GM12878 (cell line): ENCODE measurements around the gene SERPINE2. TPM values are rescaled to one million over a fixed set of nuclear protein-coding genes. Genes with fewer than 3 reads are reported as not detected.

Experiments
- ATAC-seq: fragments of 200-7000 bp; cut with Tn5 transposase; 3 replicates; pipeline ENCODE4 v1.9.1; 2020; ENCODE audit warnings: mild to moderate bottlenecking, moderate library complexity
- BruUV-seq: library from RNA; stranded (reverse); fragments of 400-500 nt; replicated peaks from 2 replicates; lab custom pipeline; 2021; lab: Mats Ljungman, UMichigan
- CTCF ChIA-PET: fragments of 300-600 bp; sonication (Branson Sonifier 250); formaldehyde crosslinking; extraction: SDS; loops from one replicate; lab custom pipeline; 2021; ENCODE audit warnings: inconsistent platforms; lab: Yijun Ruan, JAX
- POLR2A ChIA-PET: fragments of 350-600 bp; formaldehyde crosslinking; extraction: SDS; loops from one replicate; lab custom pipeline; 2021; ENCODE audit warnings: inconsistent platforms; lab: Charles Lee
- RAD21 ChIA-PET: fragments of 300-600 bp; sonication (Branson Sonifier 250); formaldehyde crosslinking; loops from one replicate; lab custom pipeline; 2023; ENCODE audit warnings: antibody characterized with exemption; ENCODE audit not compliant: unreplicated experiment; lab: Charles Lee
- SMC1A ChIA-PET: fragments of 300-600 bp; sonication (Branson Sonifier 250); formaldehyde crosslinking; loops from one replicate; lab custom pipeline; 2023; ENCODE audit not compliant: unreplicated experiment, uncharacterized antibody; lab: Charles Lee
- DNase-seq: peaks from one replicate; pipeline ENCODE4 v3.0.0-alpha.2; 2011; ENCODE audit warnings: low read depth, low spot score
- FAIRE-seq: peaks from 3 replicates; lab custom pipeline; 2011; peaks lifted over from hg19 to GRCh38; lab: Jason Lieb, UNC
- H2AFZ ChIP-seq: 2 replicates; pipeline ENCODE4 v1.6.0; 2011; ENCODE audit warnings: low read depth, low read length, control low read depth; ENCODE audit not compliant: control insufficient read depth
- H3K27ac ChIP-seq: 2 replicates; pipeline ENCODE4 v1.5.1; 2011; ENCODE audit warnings: control low read depth; ENCODE audit not compliant: control insufficient read depth, insufficient read depth
- H3K27me3 ChIP-seq, 2 experiments: replicated peaks in 1 of 2; 2 replicates each; pipeline versions ENCODE4 v1.6.0 to v1.6.1; 2011; ENCODE audit warnings: low read length in 1 of 2; ENCODE audit not compliant: control insufficient read depth in 2 of 2, insufficient read depth in 2 of 2
- H3K36me3 ChIP-seq, 2 experiments: 2 replicates each; pipeline ENCODE4 v1.5.1; 2011; ENCODE audit warnings: low read length in 1 of 2; ENCODE audit not compliant: control insufficient read depth in 2 of 2, insufficient read depth in 2 of 2
- H3K4me1 ChIP-seq: 2 replicates; pipeline ENCODE4 v1.6.1; 2011; ENCODE audit warnings: mild to moderate bottlenecking, low read length, moderate library complexity, mixed read lengths; ENCODE audit not compliant: control insufficient read depth, insufficient read depth
- H3K4me2 ChIP-seq: 2 replicates; pipeline ENCODE4 v1.6.0; 2011; ENCODE audit warnings: control low read depth; ENCODE audit not compliant: control insufficient read depth, insufficient read depth
- H3K4me3 ChIP-seq: fragments of 200-600 bp; sonication (generic); 2 replicates; pipeline ENCODE4 v1.5.1; 2016
- H3K79me2 ChIP-seq: 2 replicates; pipeline ENCODE4 v1.6.0; 2011; ENCODE audit warnings: low read length; ENCODE audit not compliant: control insufficient read depth, insufficient read depth
- H3K9ac ChIP-seq: 2 replicates; pipeline ENCODE4 v1.8.0; 2011; ENCODE audit warnings: low read length, control low read depth, mixed read lengths; ENCODE audit not compliant: control insufficient read depth, insufficient read depth
- H3K9me3 ChIP-seq: replicated peaks from 3 replicates; pipeline ENCODE4 v1.5.1; 2011; ENCODE audit warnings: mild to moderate bottlenecking, low read length; ENCODE audit not compliant: control insufficient read depth, insufficient read depth
- H4K20me1 ChIP-seq: 2 replicates; pipeline ENCODE4 v1.6.0; 2011; ENCODE audit not compliant: control insufficient read depth, insufficient read depth
- ATF2 ChIP-seq: IDR thresholded peaks from 2 replicates; pipeline ENCODE4 v1.6.1; 2012; ENCODE audit warnings: low read length, inconsistent platforms
- ATF3 ChIP-seq: IDR thresholded peaks from 2 replicates; pipeline ENCODE4 v1.6.1; 2011; ENCODE audit warnings: low read depth, mild to moderate bottlenecking, low read length, moderate library complexity, borderline replicate concordance; ENCODE audit errors: extremely low read depth
- BMI1 ChIP-seq: fragments of 450-650 bp; IDR thresholded peaks from 2 replicates; pipeline ENCODE4 v1.6.1; 2016; ENCODE audit warnings: mild to moderate bottlenecking, moderate library complexity, borderline replicate concordance
- CBX3 ChIP-seq: fragments of 200-600 bp; sonication (generic); IDR thresholded peaks from 2 replicates; pipeline ENCODE4 v1.6.1; 2016; ENCODE audit warnings: low read depth, borderline replicate concordance
- CBX5 ChIP-seq: sonication (generic); IDR thresholded peaks from 2 replicates; pipeline ENCODE4 v1.6.1; 2016; ENCODE audit warnings: low read depth, moderate library complexity, mild to moderate bottlenecking, inconsistent platforms
- CHD4 ChIP-seq: fragments of 200-600 bp; sonication (generic); IDR thresholded peaks from 2 replicates; pipeline ENCODE4 v1.6.1; 2016; ENCODE audit warnings: mild to moderate bottlenecking
- FOXK2 ChIP-seq: fragments of 450-650 bp; IDR thresholded peaks from 2 replicates; pipeline ENCODE4 v1.6.1; 2017; ENCODE audit warnings: mild to moderate bottlenecking, moderate library complexity
- HDAC2 ChIP-seq: fragments of 200-600 bp; sonication (generic); IDR thresholded peaks from 2 replicates; pipeline ENCODE4 v1.6.1; 2017
- LARP7 ChIP-seq: fragments of 450-650 bp; IDR thresholded peaks from 2 replicates; pipeline ENCODE4 v1.6.1; 2017; ENCODE audit warnings: mild to moderate bottlenecking
- NR2C1 ChIP-seq: fragments of 450-650 bp; IDR thresholded peaks from 2 replicates; pipeline ENCODE4 v1.6.1; 2017; ENCODE audit warnings: antibody characterized with exemption, mild to moderate bottlenecking, moderate library complexity
- POU2F2 ChIP-seq: IDR thresholded peaks from 3 replicates; pipeline ENCODE4 v1.6.1; 2011; ENCODE audit warnings: low read depth, mild to moderate bottlenecking, low read length, borderline replicate concordance
- RAD51 ChIP-seq: fragments of 450-650 bp; IDR thresholded peaks from 2 replicates; pipeline ENCODE4 v1.6.1; 2016; ENCODE audit warnings: moderate library complexity, mild to moderate bottlenecking, inconsistent platforms
- REST ChIP-seq: IDR thresholded peaks from 2 replicates; pipeline ENCODE4 v1.6.1; 2012; ENCODE audit warnings: mild to moderate bottlenecking, low read depth, low read length
- ZBED1 ChIP-seq: IDR thresholded peaks from 2 replicates; pipeline ENCODE4 v1.6.1; 2016; ENCODE audit warnings: borderline replicate concordance
- ZNF217 ChIP-seq: fragments of 450-650 bp; IDR thresholded peaks from 2 replicates; pipeline ENCODE4 v1.6.1; 2017; ENCODE audit warnings: antibody characterized with exemption, mild to moderate bottlenecking
- WGBS: methylation state at CpG from one replicate; pipeline ENCODE4 v1.1.6; 2016; ENCODE audit warnings: low lambda C conversion rate; ENCODE audit not compliant: insufficient replicate concordance, insufficient coverage; ENCODE audit errors: missing lambda C conversion rate; 5-methylcytosine and 5-hydroxymethylcytosine counted together
- in situ Hi-C: fragments of 300-500 bp; cut with MboI; formaldehyde crosslinking; loops from 9 replicates; pipeline ENCODE4 v1.14.3; 2018; ENCODE audit warnings: mixed read lengths
- intact Hi-C: fragments of 100-400 bp; cut with micrococcal nuclease; formaldehyde crosslinking; loops from one replicate; pipeline ENCODE4 v1.14.2; 2022; ENCODE audit not compliant: unreplicated experiment
- polyA plus RNA-seq, 11 experiments: library from polyadenylated mRNA; depleted of rRNA in 4 of 11; unstranded in 6 of 11; stranded (reverse) in 5 of 11; fragments of >200 nt; fragmentation: Nextera tagmentation in 4 of 11; fragmentation: Illumina TruSeq in 1 of 11; extraction: Ambion mirVana in 4 of 11; extraction: Trizol in 1 of 11; gene quantifications; 1 replicate in 1 of 11; 2 replicates in 10 of 11; pipeline versions ENCODE4 v1.2.1 to v1.2.3, GENCODE V29; 2011 to 2016; ENCODE audit warnings: inconsistent platforms in 2 of 11, missing spikeins in 2 of 11, low read depth in 1 of 11
- total RNA-seq, 4 experiments: library from RNA; depleted of rRNA in 3 of 4; stranded (reverse); fragments of >200 nt in 3 of 4; fragmentation: Illumina TruSeq in 1 of 4; extraction: Trizol in 1 of 4; gene quantifications; 2 replicates each; pipeline versions ENCODE4 v1.2.1 to v1.2.3, GENCODE V29; 2013 to 2021

SERPINE2 gene
- total and polyA plus RNA-seq, 10 of the 15 experiments (the other 5 are each of a cell fraction or from before 2014, with no cell fraction given), result 0.18 to 1.7 (median 0.39) TPM

- Histone ChIP-seq H4K20me1 (no peaks in the 10 kb centered on the region), H3K4me3 (no peak overlapping the region), H3K27me3 (peaks cover 0 to 4% of the 10 kb centered on the region in 2 experiments; a peak in 2 of 4 replicates), H3K4me1 (no peaks in the 10 kb centered on the region), H3K9ac (no peak overlapping the region), H3K9me3 (no peaks in the 10 kb centered on the region), H2AFZ (no peak overlapping the region), H3K79me2 (no peaks in the 10 kb centered on the region), H3K27ac (no peak overlapping the region), H3K4me2 (no peak overlapping the region), H3K36me3 (no peaks in the 10 kb centered on the region)
- POLR2A ChIA-PET, result no interaction called here
- intact Hi-C loops, result no loop called here
- ATAC-seq, result no peak
- SMC1A ChIA-PET, result no interaction called here
- BruUV-seq, result no TSS peak
- RAD21 ChIA-PET, result no interaction called here
- no peak for DNase-seq
- TF ChIP-seq LARP7 (no peak), CBX3 (no peak), RAD51 (no peak), HDAC2 (no peak), ATF3 (no peak), ZBED1 (no peak), POU2F2 (no peak), REST (no peak), BMI1 (no peak), CHD4 (no peak), CBX5 (no peak), ATF2 (no peak), NR2C1 (no peak), FOXK2 (no peak), ZNF217 (no peak)
- CTCF ChIA-PET, result no interaction called here
- WGBS, result 80% methylated on average over 4 of the region's 4 CpGs
- in situ Hi-C loops, result no loop called here
- no peak for FAIRE-seq
Measured at GRCh38 chr2:224014336-224014735, 24.8 kb downstream of the SERPINE2 start.
